Measurements from ENCODE around the gene C8A. TPM values are rescaled to one million over a fixed set of nuclear protein-coding genes. Genes with fewer than 3 reads are reported as not detected.

The C8A gene
- total and polyA plus RNA-seq, 4 donors, result 144 to 669 (median 275) TPM

GRCh38 chr1:56827711-56828110 lies 26.9 kb upstream of the C8A start:
- Histone ChIP-seq H3K36me3 (ENCODE audit: control insufficient read depth in 4 of 4, insufficient read depth in 3 of 4, low read depth in 1 of 4, low read length in 3 of 4) (no peaks in the 10 kb centered on the region), H3K27ac (ENCODE audit: low read depth in 1 of 2, low read length in 2 of 2) (no peak overlapping the region), H3K4me3 (ENCODE audit: low read depth in 1 of 3, low read length in 3 of 3) (no peak overlapping the region), H3K4me1 (ENCODE audit: control insufficient read depth in 4 of 4, insufficient read depth in 4 of 4, low read length in 3 of 4) (peaks cover 0 to 5% (median 2%) of the 10 kb centered on the region in 4 donors), H3K27me3 (ENCODE audit: control insufficient read depth in 4 of 4, insufficient read depth in 4 of 4, low read length in 3 of 4) (no peaks in the 10 kb centered on the region), H3K9ac (ENCODE audit: low read depth in 1 of 2, low read length in 2 of 2) (no peak overlapping the region), H3K9me3 (ENCODE audit: control insufficient read depth in 4 of 4, low read length in 3 of 4) (no peaks in the 10 kb centered on the region)
- DNase-seq (ENCODE audit: low spot score), result no peak
- TF ChIP-seq CTCF (IDR thresholded peaks at IDR 0.05; ENCODE audit: low read depth, low read length, missing input control), result no peak

- TF ChIP-seq TAF1 (conservative IDR thresholded peaks at IDR 0.05), result no peak
- TF ChIP-seq GABPA (IDR thresholded peaks at IDR 0.05 in 1 of 2, conservative IDR thresholded peaks at IDR 0.05 in 1 of 2), result no peak
- no peak for TF ChIP-seq EGR1 (IDR thresholded peaks at IDR 0.05; ENCODE audit: low read depth in 2 of 2)
- no peak for TF ChIP-seq HNF4A (conservative IDR thresholded peaks at IDR 0.05)
- no peak for TF ChIP-seq ZBTB33 (IDR thresholded peaks at IDR 0.05)
- no peak for TF ChIP-seq RAD21 (IDR thresholded peaks at IDR 0.05)
- TF ChIP-seq ATF3 (IDR thresholded peaks at IDR 0.05), result no peak
- TF ChIP-seq MAX (IDR thresholded peaks at IDR 0.05), result no peak
- no peak for TF ChIP-seq SP1 (IDR thresholded peaks at IDR 0.05)
- TF ChIP-seq JUND (IDR thresholded peaks at IDR 0.05), result no peak
- TF ChIP-seq HNF4G (IDR thresholded peaks at IDR 0.05), result no peak
- no peak for TF ChIP-seq NR2F2 (IDR thresholded peaks at IDR 0.05)
- TF ChIP-seq CTCF (IDR thresholded peaks at IDR 0.05; ENCODE audit: low read depth, low read length, missing input control), result no peak
- TF ChIP-seq FOXA1 (IDR thresholded peaks at IDR 0.05), result no peak
- TF ChIP-seq RXRA (IDR thresholded peaks at IDR 0.05), result no peak
- no peak for TF ChIP-seq YY1 (IDR thresholded peaks at IDR 0.05)
- no peak for TF ChIP-seq FOXA2 (IDR thresholded peaks at IDR 0.05)
- no peaks in the 10 kb centered on the region for H3K27me3 ChIP-seq (ENCODE audit: control insufficient read depth in 4 of 4, insufficient read depth in 4 of 4, low read length in 3 of 4)
- H3K9ac ChIP-seq (ENCODE audit: low read depth in 1 of 2, low read length in 2 of 2), result no peak overlapping the region
- WGBS, result 84% methylated on average over 4 of the region's 4 CpGs
- no peak for DNase-seq (ENCODE audit: low spot score)
- no peaks in the 10 kb centered on the region for H3K9me3 ChIP-seq (ENCODE audit: control insufficient read depth in 4 of 4, low read length in 3 of 4)
- no peaks in the 10 kb centered on the region for H3K36me3 ChIP-seq (ENCODE audit: control insufficient read depth in 4 of 4, insufficient read depth in 3 of 4, low read depth in 1 of 4, low read length in 3 of 4)
- no peak overlapping the region for H3K4me3 ChIP-seq (ENCODE audit: low read depth in 1 of 3, low read length in 3 of 3)
- peaks cover 2 to 6% (median 5%) of the 10 kb centered on the region in 4 donors for H3K4me1 ChIP-seq (ENCODE audit: control insufficient read depth in 4 of 4, insufficient read depth in 4 of 4, low read length in 3 of 4)
- no peak overlapping the region for H3K27ac ChIP-seq (ENCODE audit: low read depth in 1 of 2, low read length in 2 of 2)
Observed at GRCh38 chr1:56830052-56830451, 24.5 kb upstream of the C8A start.
